ENCODE results near the gene EML1.

- TF ChIP-seq CTCF (IDR thresholded peaks at IDR 0.05) (no peak), POLR2A (IDR thresholded peaks at IDR 0.05) (no peak)
These were observed 12.1 kb upstream of the EML1 start for GRCh38 chr14:99781091-99781490.
